Keratinocyte (primary cell): Measurements from ENCODE around the gene PSMF1. TPM values are rescaled to one million over a fixed set of nuclear protein-coding genes. Genes with fewer than 3 reads are reported as not detected.

Experiments used
- DNase-seq: peaks from one replicate; pipeline ENCODE4 v3.0.0-alpha.2; 2011; ENCODE audit warnings: low read depth, missing footprints, low spot score
- FAIRE-seq: peaks from 2 replicates; lab custom pipeline; 2011; peaks lifted over from hg19 to GRCh38; lab: Jason Lieb, UNC
- H2AFZ ChIP-seq: 2 replicates; pipeline ENCODE4 v1.6.0; 2012; ENCODE audit warnings: low read length, control low read depth, inconsistent platforms; ENCODE audit not compliant: control insufficient read depth
- H3K27ac ChIP-seq: 2 replicates; pipeline ENCODE4 v1.5.1; 2011; ENCODE audit warnings: low read length; ENCODE audit not compliant: control insufficient read depth, insufficient read depth
- H3K27me3 ChIP-seq: 3 replicates; pipeline ENCODE4 v1.6.0; 2011; ENCODE audit warnings: low read length; ENCODE audit not compliant: control insufficient read depth, insufficient read depth; ENCODE audit errors: extremely low read depth
- H3K36me3 ChIP-seq, 2 experiments: 2 replicates in 1 of 2; 3 replicates in 1 of 2; pipeline ENCODE4 v1.5.1; 2011; ENCODE audit warnings: low read length in 2 of 2, mild to moderate bottlenecking in 1 of 2; ENCODE audit not compliant: control insufficient read depth in 2 of 2, insufficient read depth in 2 of 2; ENCODE audit errors: extremely low read depth in 1 of 2
- H3K4me1 ChIP-seq: 3 replicates; pipeline ENCODE4 v1.5.1; 2011; ENCODE audit warnings: low read length; ENCODE audit not compliant: control insufficient read depth, insufficient read depth; ENCODE audit errors: extremely low read depth
- H3K4me2 ChIP-seq: 3 replicates; pipeline ENCODE4 v1.6.0; 2011; ENCODE audit warnings: low read depth, low read length; ENCODE audit not compliant: control insufficient read depth, insufficient read depth; ENCODE audit errors: extremely low read depth
- H3K4me3 ChIP-seq, 3 experiments: fragments of 200-600 bp in 1 of 3; sonication (generic) in 1 of 3; 2 replicates in 2 of 3; 3 replicates in 1 of 3; pipeline ENCODE4 v1.5.1; 2011 to 2016; ENCODE audit warnings: low read length in 3 of 3, mild to moderate bottlenecking in 3 of 3, control low read depth in 2 of 3, inconsistent platforms in 1 of 3, low read depth in 1 of 3, mixed read lengths in 1 of 3, mixed run types in 1 of 3, moderate library complexity in 1 of 3; ENCODE audit not compliant: control insufficient read depth in 2 of 3, insufficient read depth in 2 of 3; ENCODE audit errors: extremely low read depth in 1 of 3
- H3K79me2 ChIP-seq: 2 replicates; pipeline ENCODE4 v1.6.0; 2012; ENCODE audit warnings: low read length; ENCODE audit not compliant: control insufficient read depth, insufficient read depth
- H3K9ac ChIP-seq: 3 replicates; pipeline ENCODE4 v1.6.0; 2011; ENCODE audit warnings: low read length; ENCODE audit not compliant: control insufficient read depth, insufficient read depth; ENCODE audit errors: extremely low read depth
- H3K9me1 ChIP-seq: 3 replicates; pipeline ENCODE4 v1.6.0; 2011; ENCODE audit warnings: low read length; ENCODE audit not compliant: control insufficient read depth, insufficient read depth; ENCODE audit errors: extremely low read depth
- H3K9me3 ChIP-seq: 2 replicates; pipeline ENCODE4 v1.5.1; 2012; ENCODE audit warnings: low read depth, low read length; ENCODE audit not compliant: control insufficient read depth
- H4K20me1 ChIP-seq: 3 replicates; pipeline ENCODE4 v1.6.0; 2011; ENCODE audit warnings: low read length; ENCODE audit not compliant: control insufficient read depth, insufficient read depth; ENCODE audit errors: extremely low read depth
- CTCF ChIP-seq, 3 experiments: IDR thresholded peaks in 1 of 3; conservative IDR thresholded peaks in 1 of 3; optimal IDR thresholded peaks in 1 of 3; 2 replicates in 2 of 3; 3 replicates in 1 of 3; pipeline versions ENCODE3 to v1.5.1; 2011; ENCODE audit warnings: low read length in 3 of 3, mild to moderate bottlenecking in 3 of 3, moderate library complexity in 2 of 3, control low read depth in 1 of 3, inconsistent platforms in 1 of 3; ENCODE audit not compliant: insufficient read depth in 2 of 3; ENCODE audit errors: extremely low read depth in 1 of 3
- EZH2 ChIP-seq: IDR thresholded peaks from one replicate; pipeline ENCODE4 v1.6.1; 2012; ENCODE audit warnings: inconsistent platforms, mild to moderate bottlenecking, low read length, moderate library complexity
- dilution Hi-C: fragments of 300-500 bp; cut with MboI; formaldehyde crosslinking; loops from one replicate; pipeline ENCODE4 v1.7.0; 2020; ENCODE audit warnings: low sequenced_read_pairs; ENCODE audit not compliant: extremely low pct_ligation_motif_present
- polyA plus RNA-seq, 5 experiments: library from polyadenylated mRNA; depleted of rRNA in 3 of 5; stranded (reverse) in 3 of 5; stranded (forward) in 1 of 5; unstranded in 1 of 5; fragments of >200 nt; gene quantifications; 1 replicate in 1 of 5; 2 replicates in 3 of 5; 3 replicates in 1 of 5; pipeline versions ENCODE4 v1.2.1 to v1.2.3, GENCODE V29; 2011 to 2012; ENCODE audit warnings: missing spikeins in 2 of 5, low read depth in 1 of 5, low replicate concordance in 1 of 5

Gene PSMF1
- polyA plus RNA-seq, 1 donor (not counting 4 experiments of a cell fraction or from before 2014, with no cell fraction given): 58.5 TPM

- Histone ChIP-seq H3K9me3 (no peaks in the 10 kb centered on the region), H4K20me1 (no peaks in the 10 kb centered on the region), H2AFZ (no peak overlapping the region), H3K27me3 (peaks cover 7% of the 10 kb centered on the region), H3K4me1 (no peaks in the 10 kb centered on the region), H3K27ac (no peak overlapping the region), H3K4me2 (no peak overlapping the region), H3K9ac (no peak overlapping the region), H3K4me3 (no peak overlapping the region), H3K9me1 (no peaks in the 10 kb centered on the region), H3K79me2 (no peaks in the 10 kb centered on the region), H3K36me3 (no peaks in the 10 kb centered on the region)
- no peak for DNase-seq
- TF ChIP-seq EZH2 (no peak), CTCF (optimal IDR thresholded peaks at IDR 0.05 in 1 of 3, IDR thresholded peaks at IDR 0.05 in 1 of 3, conservative IDR thresholded peaks at IDR 0.05 in 1 of 3; ENCODE audit: extremely low read depth in 1 of 3, insufficient read depth in 2 of 3, low read length in 3 of 3) (no peak)
- dilution Hi-C loops: no loop called here
- FAIRE-seq: no peak
Observed at GRCh38 chr20:1203630-1204029, 85.2 kb downstream of the PSMF1 start.

DNA sequence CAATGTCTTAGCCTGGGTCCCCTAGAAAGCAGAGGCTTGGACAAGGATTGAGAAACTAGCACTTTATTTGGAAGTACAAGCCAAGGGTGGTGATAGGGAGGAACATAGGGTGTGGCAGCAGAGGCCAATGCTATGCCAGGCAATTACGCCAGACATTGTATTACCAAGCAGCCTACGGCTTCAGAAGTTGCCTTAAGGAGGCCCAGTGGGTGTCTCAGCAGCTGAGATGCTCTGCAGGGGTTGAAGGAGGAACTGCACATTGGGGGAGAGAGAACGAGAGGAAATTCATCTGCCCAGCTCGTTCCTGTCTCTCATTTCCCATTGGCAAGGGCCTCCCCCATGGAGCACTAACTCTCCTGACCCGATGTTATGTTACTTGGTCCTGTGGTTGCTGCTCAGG, 85.7 kb downstream of the PSMF1 start:
- Histone ChIP-seq H3K36me3 (no peaks in the 10 kb centered on the region), H3K27me3 (peaks cover 7% of the 10 kb centered on the region), H3K9me1 (no peaks in the 10 kb centered on the region), H3K9me3 (no peaks in the 10 kb centered on the region), H2AFZ (no peak overlapping the region), H3K4me1 (no peaks in the 10 kb centered on the region), H3K79me2 (no peaks in the 10 kb centered on the region), H3K4me3 (no peak overlapping the region), H3K9ac (no peak overlapping the region), H4K20me1 (no peaks in the 10 kb centered on the region), H3K4me2 (no peak overlapping the region), H3K27ac (no peak overlapping the region)
- FAIRE-seq: no peak
- dilution Hi-C loops: no loop called here
- TF ChIP-seq EZH2 (no peak), CTCF (optimal IDR thresholded peaks at IDR 0.05 in 1 of 3, IDR thresholded peaks at IDR 0.05 in 1 of 3, conservative IDR thresholded peaks at IDR 0.05 in 1 of 3; ENCODE audit: extremely low read depth in 1 of 3, insufficient read depth in 2 of 3, low read length in 3 of 3) (no peak)
- no peak for DNase-seq
